Fibroblast of mammary gland (primary cell): ENCODE data around the gene DPEP3.
A peak's percentile ranks its signal among the peaks of the same experiment; 100 is the strongest.

Source experiments
- DNase-seq: peaks from one replicate; pipeline ENCODE4 v3.0.0-alpha.2; 2010; ENCODE audit warnings: low read depth
- H3K4me3 ChIP-seq: 2 replicates; pipeline ENCODE4 v1.5.1; 2011; ENCODE audit warnings: low read depth, mild to moderate bottlenecking, low read length, moderate library complexity; ENCODE audit not compliant: control insufficient read depth
- CTCF ChIP-seq: conservative IDR thresholded peaks from 2 replicates; pipeline ENCODE4 v1.5.1; 2011; ENCODE audit warnings: low read depth, low read length, inconsistent platforms; ENCODE audit not compliant: control insufficient read depth, insufficient read depth

Gene DPEP3

GRCh38 chr16:67965668-67966548, 14.4 kb downstream of the DPEP3 start:
- DNase-seq, result no peak
- TF ChIP-seq CTCF, result no peak
- peak overlapping the region; percentile 88 for H3K4me3 ChIP-seq

GRCh38 chr16:67964477-67965131, 15.7 kb downstream of the DPEP3 start:
- DNase-seq, result no peak
- H3K4me3 ChIP-seq, result no peak overlapping the region
- TF ChIP-seq CTCF, result no peak

- H3K4me3 ChIP-seq, result no peak overlapping the region
- TF ChIP-seq CTCF, result no peak
- no peak for DNase-seq
Measured at GRCh38 chr16:67963662-67964321, 16.5 kb downstream of the DPEP3 start.

GRCh38 chr16:67963292-67963661, 17.0 kb downstream of the DPEP3 start:
- no peak overlapping the region for H3K4me3 ChIP-seq
- TF ChIP-seq CTCF, result no peak
- no peak for DNase-seq

GRCh38 chr16:67962135-67962534, 18.2 kb downstream of the DPEP3 start:
- no peak overlapping the region for H3K4me3 ChIP-seq
- no peak for TF ChIP-seq CTCF
- no peak for DNase-seq

- DNase-seq, result no peak
- TF ChIP-seq CTCF, result no peak
- H3K4me3 ChIP-seq, result no peak overlapping the region
Measured at GRCh38 chr16:67961551-67961957, 18.7 kb downstream of the DPEP3 start.
